Ovary (tissue), 9 donors: Measurements from ENCODE around the gene UGT1A5. TPM values are rescaled to one million over a fixed set of nuclear protein-coding genes. Genes with fewer than 3 reads are reported as not detected.
"Not testable (repeated sequence)": the region's sequence is repeated elsewhere in the genome, so short reads cannot be mapped to it uniquely, and the experiment has no call there.

Experiments
- DNase-seq, 5 donors: peaks; one replicate each; pipeline ENCODE4 v3.0.0-alpha.2; 2019 to 2020
- H3K27ac ChIP-seq, 2 donors: fragments of 200-600 bp; one replicate each; pipeline versions ENCODE4 v1.5.1 to v1.8.0; 2019 to 2022
- H3K27me3 ChIP-seq: fragments of 200-600 bp; one replicate; pipeline ENCODE4 v1.8.0; 2022
- H3K36me3 ChIP-seq: fragments of 200-600 bp; sonication (generic); one replicate; pipeline ENCODE4 v1.5.1; 2019
- H3K4me1 ChIP-seq: one replicate; pipeline ENCODE4 v1.8.1; 2013; ENCODE audit warnings: mild to moderate bottlenecking, moderate library complexity; ENCODE audit not compliant: insufficient read depth
- H3K4me3 ChIP-seq: fragments of 200-600 bp; sonication (generic); one replicate; pipeline ENCODE4 v1.5.1; 2017
- H3K9me3 ChIP-seq, 2 donors: fragments of 200-600 bp in 1 of 2; sonication (generic) in 1 of 2; one replicate each; pipeline versions ENCODE4 v1.5.1 to v1.8.1; 2013 to 2019; ENCODE audit warnings: mild to moderate bottlenecking in 1 of 2, moderate library complexity in 1 of 2
- EP300 ChIP-seq: sonication (generic); formaldehyde crosslinking; IDR thresholded peaks from one replicate; pipeline ENCODE4 v1.6.1; 2017; ENCODE audit warnings: antibody characterized with exemption
- POLR2A ChIP-seq: fragments of 450-650 bp; IDR thresholded peaks from one replicate; pipeline ENCODE4 v1.6.1; 2017; ENCODE audit warnings: antibody characterized with exemption, mild to moderate bottlenecking, moderate library complexity
- WGBS, 3 donors: extraction: QIAGEN DNeasy Blood & Tissue Kit in 1 of 3; methylation state at CpG; one replicate each; pipeline versions ENCODE4 v1.1.5 to v1.1.7; 2013 to 2017; 5-methylcytosine and 5-hydroxymethylcytosine counted together
- intact Hi-C, 4 donors: fragments of 100-400 bp; cut with DNase I; formaldehyde crosslinking; loops; one replicate each; pipeline versions ENCODE4 v1.11.0 to v1.15.1; 2022 to 2023
- polyA plus RNA-seq, 2 donors: library from polyadenylated mRNA; stranded (reverse); fragments of 200-250 nt in 1 of 2; fragments of 350-450 nt in 1 of 2; fragmentation: Illumina TruSeq in 1 of 2; extraction: RNeasy Lipid Tissue Mini Kit (QIAGEN cat#74804) in 1 of 2; gene quantifications; one replicate each; pipeline ENCODE4 v1.2.3, GENCODE V29; 2013 to 2014
- total RNA-seq, 7 donors: library from RNA; depleted of rRNA in 2 of 7; stranded (reverse); fragments of >200 nt in 2 of 7; fragmentation: NEBNext Ultra II Directional in 3 of 7; extraction: Animal tissue kit (Norgen Biotek cat#: 25700) in 3 of 7; gene quantifications; one replicate each; pipeline versions ENCODE4 v1.1.0 to v1.2.4, GENCODE V29; 2016 to 2023
- TF ChIP-seq, protein P1 (sequence below), 3 donors: fragments of 450-650 bp in 2 of 3; fragments of 200-600 bp in 1 of 3; IDR thresholded peaks; one replicate each; pipeline versions ENCODE4 v1.5.1 to v1.8.0; 2016 to 2022; ENCODE audit warnings: antibody characterized with exemption in 3 of 3, mild to moderate bottlenecking in 1 of 3
- donor health status: DM: no; HTN: no; CAD: no; lungs with moderate emphysema.
- donor health status: DM: no; HTN: no; CAD: no.
- donor health status: Bipolar disorder and iron deficiency.
- donor health status: DM: yes; HTN: yes; CAD: no.
- donor health status: DM: no; HTN: no; CAD: no.
- donor health status: DM: yes; HTN: yes; CAD: no.

UGT1A5 gene
- total and polyA plus RNA-seq, 9 donors, result not detected

- Histone ChIP-seq H3K9me3 (no peaks in the 10 kb centered on the region), H3K4me1 (no peaks in the 10 kb centered on the region), H3K27me3 (no peaks in the 10 kb centered on the region), H3K27ac (no peak overlapping the region), H3K36me3 (no peaks in the 10 kb centered on the region), H3K4me3 (no peak overlapping the region)
- DNase-seq, result no peak
- WGBS, 3 donors, result 48 to 77% (median 65%) methylated on average over 2 of the region's 2 CpGs
- TF ChIP-seq EP300, result no peak
- TF ChIP-seq POLR2A, result no peak
- TF ChIP-seq, protein P1, sequence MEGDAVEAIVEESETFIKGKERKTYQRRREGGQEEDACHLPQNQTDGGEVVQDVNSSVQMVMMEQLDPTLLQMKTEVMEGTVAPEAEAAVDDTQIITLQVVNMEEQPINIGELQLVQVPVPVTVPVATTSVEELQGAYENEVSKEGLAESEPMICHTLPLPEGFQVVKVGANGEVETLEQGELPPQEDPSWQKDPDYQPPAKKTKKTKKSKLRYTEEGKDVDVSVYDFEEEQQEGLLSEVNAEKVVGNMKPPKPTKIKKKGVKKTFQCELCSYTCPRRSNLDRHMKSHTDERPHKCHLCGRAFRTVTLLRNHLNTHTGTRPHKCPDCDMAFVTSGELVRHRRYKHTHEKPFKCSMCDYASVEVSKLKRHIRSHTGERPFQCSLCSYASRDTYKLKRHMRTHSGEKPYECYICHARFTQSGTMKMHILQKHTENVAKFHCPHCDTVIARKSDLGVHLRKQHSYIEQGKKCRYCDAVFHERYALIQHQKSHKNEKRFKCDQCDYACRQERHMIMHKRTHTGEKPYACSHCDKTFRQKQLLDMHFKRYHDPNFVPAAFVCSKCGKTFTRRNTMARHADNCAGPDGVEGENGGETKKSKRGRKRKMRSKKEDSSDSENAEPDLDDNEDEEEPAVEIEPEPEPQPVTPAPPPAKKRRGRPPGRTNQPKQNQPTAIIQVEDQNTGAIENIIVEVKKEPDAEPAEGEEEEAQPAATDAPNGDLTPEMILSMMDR (IDR thresholded peaks at IDR 0.05), result no peak
- intact Hi-C loops, result no loop called here
These were observed 28.2 kb downstream of the UGT1A5 start for GRCh38 chr2:233740870-233741269.

GRCh38 chr2:233743464-233744259 lies 31.0 kb downstream of the UGT1A5 start:
- DNase-seq, result no peak
- TF ChIP-seq POLR2A (no peak), EP300 (no peak)
- TF ChIP-seq, protein P1 (IDR thresholded peaks at IDR 0.05), result no peak
- Histone ChIP-seq H3K27me3 (no peaks in the 10 kb centered on the region), H3K36me3 (no peaks in the 10 kb centered on the region), H3K4me3 (no peak overlapping the region), H3K27ac (no peak overlapping the region), H3K4me1 (no peaks in the 10 kb centered on the region), H3K9me3 (no peaks in the 10 kb centered on the region)
- 90 to 94% (median 91%) methylated on average over 46 of the region's 46 CpGs for WGBS, 3 donors
- intact Hi-C loops, result no loop called here

DNA sequence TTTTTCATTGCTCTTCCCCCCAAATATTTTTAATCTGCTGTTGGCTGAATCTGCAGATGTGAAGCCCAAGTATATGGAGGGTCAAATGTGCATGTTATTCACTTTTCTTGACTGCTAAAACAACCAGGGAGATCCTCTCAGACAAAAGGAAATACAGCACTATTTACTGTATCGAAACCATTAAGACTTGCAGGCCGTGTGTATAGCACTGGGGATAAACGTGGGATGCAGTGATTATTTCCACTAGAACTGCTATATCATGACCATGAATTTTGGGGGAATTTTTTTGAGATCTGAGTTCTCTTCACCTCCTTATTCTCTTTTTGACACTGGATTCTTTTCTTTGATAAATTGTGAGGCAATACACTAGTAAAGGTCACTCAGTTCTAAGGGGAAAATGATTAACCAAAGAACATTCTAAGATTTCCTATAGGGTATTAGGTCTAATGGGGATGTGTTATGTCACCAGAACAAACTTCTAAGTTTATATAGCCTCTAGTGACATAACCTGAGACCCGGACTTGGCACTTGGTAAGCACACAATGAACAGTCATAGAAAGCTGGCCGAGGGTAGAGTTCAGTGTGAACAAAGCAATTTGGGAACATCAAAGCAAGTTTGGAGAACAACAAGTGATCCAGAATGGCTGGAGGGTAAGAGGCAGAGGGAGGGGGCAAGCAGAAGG lies 32.5 kb downstream of the UGT1A5 start:
- Histone ChIP-seq H3K27ac (no peak overlapping the region), H3K4me1 (no peaks in the 10 kb centered on the region), H3K36me3 (no peaks in the 10 kb centered on the region), H3K27me3 (no peaks in the 10 kb centered on the region), H3K4me3 (no peak overlapping the region), H3K9me3 (no peaks in the 10 kb centered on the region)
- no peak for DNase-seq
- TF ChIP-seq POLR2A, result no peak
- TF ChIP-seq, protein P1 (IDR thresholded peaks at IDR 0.05), result no peak
- no peak for TF ChIP-seq EP300
- WGBS, 3 donors, result 69 to 72% (median 71%) methylated on average over 5 of the region's 5 CpGs
- intact Hi-C loops, result no loop called here

- WGBS, 3 donors, result 63 to 66% (median 65%) methylated on average over 2 of the region's 2 CpGs
- intact Hi-C loops, H3K36me3 ChIP-seq: not testable (repeated sequence)
These were observed 33.1 kb downstream of the UGT1A5 start for GRCh38 chr2:233745838-233746237.

More at GRCh38 chr2:233745838-233746237, 33.1 kb downstream of the UGT1A5 start:
- not testable (repeated sequence) for H3K4me1 ChIP-seq, DNase-seq, H3K27ac ChIP-seq, H3K4me3 ChIP-seq, H3K9me3 ChIP-seq, H3K27me3 ChIP-seq
